GM21825 (cell line): ENCODE measurements around the gene SLC4A7.
"Not testable (repeated sequence)": the region's sequence is repeated elsewhere in the genome, so short reads cannot be mapped to it uniquely, and the experiment has no call there.

Experiments
- ATAC-seq: cut with Tn5 transposase; IDR thresholded peaks from one replicate; pipeline ENCODE4 v1.9.1; 2021; ENCODE audit warnings: mild to moderate bottlenecking, moderate library complexity; ENCODE audit not compliant: unreplicated experiment

SLC4A7 gene

GRCh38 chr3:27328982-27329762 lies 155.0 kb downstream of the SLC4A7 start:
- ATAC-seq, result not testable (repeated sequence)

DNA sequence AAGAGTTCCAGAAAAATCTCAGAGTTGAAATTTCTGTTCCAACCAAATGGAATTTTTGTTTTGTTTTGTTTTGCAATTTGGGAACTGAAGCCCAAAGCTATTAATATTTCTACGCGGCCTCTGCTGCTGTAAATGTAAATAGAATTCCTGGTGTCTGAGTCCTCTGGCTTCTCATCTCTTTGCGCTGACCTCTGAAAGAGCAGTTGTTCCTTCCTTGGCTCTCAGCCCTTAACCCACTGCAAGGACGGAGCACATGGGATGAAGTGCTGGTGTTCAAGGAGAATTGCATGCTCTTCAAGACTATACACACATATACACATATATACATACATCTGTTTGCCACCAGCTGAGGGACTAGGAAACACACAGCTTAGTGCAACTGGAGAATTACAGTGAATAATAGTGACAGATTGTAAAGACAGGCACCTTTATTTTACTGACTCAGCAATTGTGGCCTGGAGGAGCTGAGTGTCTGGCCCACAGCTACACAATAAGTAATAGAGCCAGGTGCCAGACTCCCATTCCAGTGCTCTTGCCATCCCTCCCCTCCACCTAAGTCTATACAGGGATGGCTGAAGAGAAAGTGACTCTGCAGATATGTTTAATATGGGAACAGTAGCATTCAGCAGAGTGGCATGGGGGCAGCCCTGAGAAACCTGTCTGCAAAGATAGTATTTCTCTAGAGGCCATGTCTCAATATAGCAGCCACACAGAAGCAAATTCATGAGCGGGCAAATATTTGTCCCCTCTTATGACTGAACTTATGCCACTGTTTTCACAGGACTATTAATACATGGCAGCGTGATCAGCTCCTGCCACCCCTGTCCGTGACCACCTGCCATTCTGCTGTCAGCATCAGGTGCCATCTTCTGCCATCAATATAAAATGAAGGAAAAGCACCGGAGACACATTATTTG lies 157.3 kb downstream of the SLC4A7 start:
- no peak for ATAC-seq

DNA sequence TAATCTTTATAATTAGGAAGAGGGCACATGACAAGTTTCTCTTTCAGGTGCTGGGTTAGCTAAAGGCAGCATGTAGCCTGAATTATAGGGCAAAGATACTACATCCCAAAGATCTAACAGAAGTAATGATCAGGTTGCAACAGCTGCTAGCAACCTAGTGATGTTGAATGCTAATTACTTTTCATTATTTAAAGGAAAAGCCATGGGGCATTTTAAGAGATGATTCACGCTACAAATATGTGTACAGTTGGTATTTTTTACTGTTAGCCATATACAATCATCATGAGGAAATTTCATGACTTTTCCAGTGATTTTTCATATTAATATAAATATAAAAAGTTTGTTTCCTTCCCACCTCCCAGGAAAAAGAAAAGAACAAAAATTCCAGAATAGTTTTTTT lies 158.0 kb downstream of the SLC4A7 start:
- ATAC-seq, result no peak

- ATAC-seq, result no peak
These were observed 158.8 kb downstream of the SLC4A7 start for GRCh38 chr3:27325419-27325818.

- no peak for ATAC-seq
These were observed 159.5 kb downstream of the SLC4A7 start for GRCh38 chr3:27324686-27325085.

DNA sequence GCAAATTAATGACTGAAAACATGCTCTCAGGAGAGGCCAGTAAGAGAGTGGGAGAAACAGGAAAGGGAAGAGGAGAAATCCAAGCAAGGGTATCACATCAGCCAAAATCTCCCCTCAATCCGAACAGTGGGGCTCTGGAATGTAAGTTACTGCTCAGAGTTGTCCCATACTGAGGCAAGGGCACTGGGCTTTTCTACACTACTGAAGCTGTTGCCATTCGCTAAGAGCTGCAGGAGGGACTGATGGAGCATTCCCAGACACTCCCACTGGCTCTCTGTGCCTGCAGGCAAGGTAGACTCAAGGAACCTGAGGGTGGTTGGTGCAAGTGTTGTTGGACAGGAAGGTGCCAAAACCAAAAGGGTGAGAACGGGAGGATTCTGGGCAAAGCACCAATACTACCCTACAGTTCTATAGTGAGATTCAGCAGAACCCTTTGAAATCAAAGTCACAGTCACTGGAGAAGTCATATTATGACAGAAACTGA lies 161.1 kb downstream of the SLC4A7 start:
- no peak for ATAC-seq
